Stimulated activated naive CD8-positive, alpha-beta T cell treated with anti-CD3 and anti-CD28 coated beads, Interleukin-15, Interleukin-2, amounts not matched to agents 100 U/mL and 50 U/mL, for 24 hours (primary cell): ENCODE measurements around the gene ALDH3A1.
A peak's percentile ranks its signal among the peaks of the same experiment; 100 is the strongest.

Experiments
- ATAC-seq: fragments of 150-1000 bp; cut with Tn5 transposase; one replicate; pipeline ENCODE4 v1.10.0; 2021
- DNase-seq: peaks from one replicate; pipeline ENCODE4 v3.0.0; 2021

The ALDH3A1 gene

DNA sequence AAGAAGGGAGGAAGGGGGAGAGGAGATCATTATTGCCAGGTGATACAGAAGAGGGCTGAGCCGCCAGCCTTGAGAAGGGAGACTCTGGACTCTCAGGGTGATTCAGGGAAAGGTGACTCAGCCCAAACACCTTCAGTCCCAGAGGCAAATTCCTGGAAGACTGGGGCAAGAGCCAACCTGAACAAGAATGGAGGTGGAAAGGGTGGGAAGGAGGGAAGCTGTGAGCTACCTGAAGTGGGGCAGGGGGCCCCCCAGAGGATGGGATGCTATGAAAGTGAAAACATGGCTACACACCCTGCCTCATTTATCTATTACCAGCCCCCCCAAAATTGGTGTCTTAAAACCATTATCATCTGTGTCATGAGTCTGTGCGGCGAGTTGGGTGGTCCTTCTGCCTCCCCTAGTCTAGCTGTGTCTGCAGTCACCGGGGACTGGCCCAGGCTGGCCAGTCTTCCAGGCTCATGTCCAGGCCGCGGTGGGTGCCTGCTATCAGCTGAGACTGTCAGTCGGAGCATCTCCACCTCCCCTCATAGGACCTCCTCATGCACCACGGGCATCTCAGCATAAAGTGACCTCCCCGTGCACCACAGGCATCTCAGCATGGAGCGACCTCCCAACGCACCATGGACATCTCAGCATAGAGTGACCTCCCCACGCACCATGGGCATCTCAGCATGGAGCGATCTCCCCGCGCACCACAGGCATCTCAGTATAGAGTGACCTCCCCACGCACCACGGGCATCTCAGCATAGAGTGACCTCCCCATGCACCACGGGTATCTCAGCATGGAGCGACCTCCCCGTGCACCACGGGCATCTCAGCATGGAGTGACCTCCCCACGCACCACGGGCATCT is 28.5 kb downstream of the ALDH3A1 start:
- no peak for ATAC-seq
- DNase-seq = no peak

DNA sequence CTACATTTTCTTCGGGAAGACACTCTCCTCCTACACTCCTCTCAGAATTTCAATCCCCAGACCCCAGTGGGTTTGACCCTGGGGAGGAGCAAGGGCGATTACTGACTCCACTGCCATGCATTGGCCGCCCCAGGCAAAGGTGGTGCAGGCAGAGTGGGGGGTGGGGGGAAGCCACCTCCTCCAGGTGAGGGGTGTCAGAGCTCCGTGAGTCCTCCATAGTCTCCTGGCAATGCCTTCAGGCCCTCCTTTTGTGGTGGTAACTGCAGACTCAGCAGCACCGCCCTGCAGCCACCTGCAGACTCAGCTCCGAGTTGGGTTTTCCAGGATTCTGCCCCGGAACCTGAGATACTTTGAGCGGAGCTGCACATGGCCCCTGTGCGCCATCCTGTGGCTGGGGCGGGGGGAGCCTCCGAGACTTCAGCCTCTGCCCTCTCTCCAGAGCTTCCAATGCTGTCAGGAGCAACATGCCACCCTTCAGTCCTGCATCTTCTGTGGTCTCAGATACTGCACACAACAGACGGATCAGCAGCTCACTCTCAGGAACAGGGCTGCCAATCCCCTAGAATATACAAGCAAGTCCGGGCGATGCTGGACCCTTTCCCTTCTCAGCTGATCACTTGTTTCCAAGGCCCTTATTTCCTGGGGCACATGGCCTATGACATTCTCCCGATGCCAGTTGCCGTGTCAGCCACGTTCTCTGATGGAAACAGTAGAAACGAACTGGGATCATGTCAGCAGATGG is 29.3 kb downstream of the ALDH3A1 start:
- no peak for ATAC-seq

DNA sequence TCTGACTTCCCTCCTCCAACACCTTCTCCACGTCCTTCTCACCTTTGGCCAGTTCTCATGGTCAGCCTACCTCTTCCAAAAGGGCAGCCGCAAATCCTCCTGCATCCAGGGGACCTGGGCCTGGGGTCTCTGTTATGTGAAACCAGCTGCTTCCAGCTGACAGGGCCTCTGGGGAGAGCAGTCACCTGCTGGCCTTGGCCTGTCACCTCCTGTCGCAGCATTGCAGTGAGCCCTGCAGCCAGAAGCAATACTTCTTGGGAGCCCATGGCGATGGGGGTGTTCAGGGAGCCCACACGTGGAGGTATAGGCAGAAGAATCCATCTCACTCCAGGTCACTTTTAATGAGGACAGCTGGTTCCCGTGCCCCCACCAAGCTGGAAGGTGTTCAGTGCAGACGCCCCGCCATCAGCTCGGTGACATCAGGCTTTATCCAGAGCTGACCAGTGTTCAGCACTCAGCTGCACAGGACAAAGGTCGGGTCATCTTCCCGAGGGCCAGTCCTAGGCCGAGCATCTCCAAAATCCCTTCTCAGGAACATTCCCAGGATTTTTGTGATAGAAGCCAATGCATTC is 30.0 kb downstream of the ALDH3A1 start:
- DNase-seq (no peak), ATAC-seq (no peak)

More for the DNA sequence above, 29.3 kb downstream of the ALDH3A1 start:
- DNase-seq = no peak

DNA sequence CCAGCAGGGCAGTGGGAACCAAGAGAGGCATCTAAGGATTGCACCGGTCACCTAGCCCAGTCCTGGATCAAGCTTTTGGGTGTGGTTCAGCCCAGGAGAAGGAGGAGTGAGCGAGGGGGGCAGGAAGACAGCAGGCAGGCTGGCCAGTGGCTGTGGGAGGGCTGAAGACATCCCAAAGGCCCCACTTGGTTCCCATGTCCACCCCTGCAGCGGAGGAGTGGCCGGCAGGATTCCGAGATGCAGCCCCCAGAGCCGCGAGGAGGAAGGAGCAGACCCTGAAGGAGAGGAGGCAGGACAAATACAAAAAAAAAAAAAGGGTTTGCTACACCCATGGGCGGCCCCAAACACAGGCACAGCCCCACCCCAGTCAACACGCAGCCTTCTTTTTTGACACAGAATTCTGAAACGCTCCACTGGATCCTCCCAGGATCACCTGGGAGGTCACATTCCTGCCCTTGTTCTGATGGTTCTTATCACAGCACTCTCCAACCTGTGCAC is 30.6 kb downstream of the ALDH3A1 start:
- ATAC-seq (no peak), DNase-seq (no peak)

DNA sequence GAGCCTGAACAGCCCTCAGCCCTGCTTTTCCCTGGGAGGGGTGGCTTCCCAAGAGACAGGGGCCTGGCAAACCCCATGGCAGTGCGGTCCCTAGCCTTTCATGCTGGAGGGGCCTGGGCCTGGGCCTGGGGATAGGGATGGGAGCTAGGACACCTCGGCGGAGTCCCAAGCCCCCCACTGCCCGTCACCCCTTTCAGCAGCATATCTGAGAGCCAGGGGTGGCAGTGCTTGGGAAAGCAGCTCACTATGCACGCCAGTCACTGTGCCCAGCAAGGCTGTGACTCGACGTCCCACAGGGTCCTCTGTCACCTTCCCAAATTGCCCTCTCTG is 31.1 kb downstream of the ALDH3A1 start:
- ATAC-seq = no peak
- DNase-seq = no peak

DNA sequence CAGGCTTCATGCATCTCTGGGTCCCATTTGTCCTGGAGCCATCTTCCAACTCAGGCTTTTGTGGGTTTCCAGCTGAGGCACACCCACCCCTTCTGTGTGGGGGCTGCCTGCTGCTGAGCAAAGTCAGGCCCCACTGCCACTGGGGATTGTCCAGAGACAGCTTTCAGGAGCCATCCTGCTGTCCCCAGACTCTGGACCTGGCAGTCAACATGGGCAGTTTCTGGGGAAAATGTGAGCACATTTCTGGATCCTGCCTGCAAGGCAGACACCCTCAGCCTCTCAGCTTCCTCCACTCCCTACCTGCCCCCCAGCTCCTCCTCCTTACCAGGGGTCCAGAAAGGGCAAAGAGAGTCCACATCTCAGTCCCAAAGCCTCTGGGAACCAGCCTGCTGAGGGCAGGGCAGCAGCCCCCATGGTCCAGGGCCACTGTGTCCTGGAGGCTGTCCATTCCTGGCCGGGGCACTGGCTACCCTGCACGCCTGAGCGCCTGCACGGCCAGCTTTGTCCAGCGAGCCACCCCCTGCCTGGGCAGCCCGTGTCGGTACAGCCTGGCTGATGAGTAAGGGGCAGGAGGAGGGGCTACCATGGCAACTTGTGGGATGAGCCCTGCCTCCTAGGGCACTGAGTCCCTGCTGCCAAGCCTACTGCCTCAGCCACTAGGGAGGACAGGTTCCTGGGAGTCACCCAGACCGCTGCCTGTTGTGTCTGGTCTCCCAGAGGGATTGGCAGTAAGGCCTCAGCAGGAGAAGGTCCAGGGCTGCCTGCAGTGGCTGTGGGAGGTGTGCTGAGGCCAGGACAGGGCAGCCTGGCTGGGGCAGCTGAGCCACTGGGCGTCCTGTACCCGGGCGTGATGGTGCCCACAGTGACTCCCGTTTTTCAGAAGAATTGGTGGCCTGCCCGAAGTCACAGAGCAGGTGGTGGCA is 31.7 kb downstream of the ALDH3A1 start, which contains the start of gene SLC47A2:
SLC47A2 (minus strand) TSS at position 477 of the 923 bp plus-strand sequence; CDS start at position 448, 29 bp downstream.
- ATAC-seq (no peak), DNase-seq (no peak)

DNA sequence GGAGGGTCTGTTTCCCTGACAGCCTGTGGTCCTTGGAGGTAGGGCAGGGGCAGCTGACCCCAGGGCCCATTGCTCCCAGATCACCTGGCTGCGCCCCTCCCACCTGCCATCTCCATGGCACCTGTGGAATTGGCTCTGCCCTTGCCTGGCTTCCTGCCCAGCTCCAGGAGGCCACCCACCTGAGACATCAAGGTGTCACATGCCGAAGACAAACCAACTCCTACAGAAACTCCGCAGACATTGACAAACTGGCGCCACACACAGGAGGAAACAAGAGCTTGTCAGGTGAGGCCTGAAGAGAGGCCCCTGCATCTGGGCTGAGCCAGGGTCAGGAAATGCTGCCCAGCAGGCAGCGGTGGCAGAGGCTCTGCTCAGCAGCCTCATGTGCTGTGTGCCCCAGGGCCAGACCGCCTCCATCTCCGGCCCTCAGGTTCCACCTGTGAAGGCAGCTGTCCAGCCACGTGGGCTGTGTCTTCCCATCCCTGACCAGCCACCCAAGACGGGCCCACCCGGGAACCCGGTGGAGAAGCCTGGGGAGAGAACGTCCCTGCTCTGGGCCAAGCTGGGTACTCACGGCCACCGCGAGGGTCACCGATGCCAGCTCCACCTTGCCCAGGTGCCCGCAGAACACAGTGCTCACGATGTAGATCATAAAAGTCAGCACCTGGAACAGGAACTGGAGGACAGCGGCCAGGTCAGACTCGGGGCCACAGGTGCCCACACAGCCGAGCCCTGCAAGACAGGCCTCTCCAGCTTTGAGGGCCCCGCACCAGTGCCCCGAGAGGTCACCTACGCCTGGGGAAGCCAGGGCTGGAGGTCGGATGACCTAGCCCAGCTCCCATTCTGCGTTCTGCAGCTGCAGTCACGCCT is 33.3 kb downstream of the ALDH3A1 start:
- ATAC-seq = no peak
- no peak for DNase-seq

DNA sequence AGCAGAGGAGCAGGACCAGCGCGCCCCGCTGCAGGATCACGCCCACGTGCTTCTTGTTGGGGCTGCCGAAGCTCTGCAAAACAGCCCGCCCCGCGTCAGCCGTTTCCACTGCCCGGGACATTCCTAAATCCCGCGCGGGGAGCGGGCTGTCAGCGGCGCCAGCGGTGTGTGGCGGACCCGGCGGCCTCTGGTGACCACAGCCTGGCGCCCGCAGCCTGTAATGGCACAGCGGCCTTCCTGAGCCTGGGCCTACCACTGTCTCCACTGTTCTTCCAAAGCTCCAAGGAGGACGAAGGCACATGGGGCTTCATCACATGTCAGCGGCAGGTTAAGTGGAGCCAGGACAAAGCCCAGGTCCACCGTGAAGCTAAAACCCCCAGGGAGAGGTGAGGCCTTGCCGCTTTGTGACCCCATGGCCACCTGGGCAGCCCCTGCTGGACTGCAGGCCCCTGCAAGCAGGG is 34.2 kb downstream of the ALDH3A1 start:
- no peak for ATAC-seq
- DNase-seq = no peak

DNA sequence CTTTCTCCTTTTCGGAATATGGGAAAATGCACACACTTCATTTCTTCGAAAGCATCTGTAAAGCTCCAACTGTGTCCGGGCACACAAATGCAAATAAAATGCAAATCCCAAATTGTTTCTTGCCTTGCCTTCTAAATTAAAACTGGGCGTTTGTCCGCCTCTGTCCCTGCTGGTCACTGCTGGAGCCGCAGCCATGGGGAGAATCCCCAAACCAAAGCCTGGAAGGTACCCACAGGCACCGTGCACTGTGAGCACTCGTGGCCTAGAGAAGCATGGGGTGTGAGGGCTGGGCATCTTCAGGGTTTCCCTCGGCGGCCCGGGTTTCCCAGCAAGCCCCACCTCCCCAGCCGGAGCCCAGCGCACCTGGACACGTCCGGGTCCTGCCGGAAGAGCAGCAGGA is 34.6 kb downstream of the ALDH3A1 start:
- no peak for DNase-seq
- no peak for ATAC-seq

DNA sequence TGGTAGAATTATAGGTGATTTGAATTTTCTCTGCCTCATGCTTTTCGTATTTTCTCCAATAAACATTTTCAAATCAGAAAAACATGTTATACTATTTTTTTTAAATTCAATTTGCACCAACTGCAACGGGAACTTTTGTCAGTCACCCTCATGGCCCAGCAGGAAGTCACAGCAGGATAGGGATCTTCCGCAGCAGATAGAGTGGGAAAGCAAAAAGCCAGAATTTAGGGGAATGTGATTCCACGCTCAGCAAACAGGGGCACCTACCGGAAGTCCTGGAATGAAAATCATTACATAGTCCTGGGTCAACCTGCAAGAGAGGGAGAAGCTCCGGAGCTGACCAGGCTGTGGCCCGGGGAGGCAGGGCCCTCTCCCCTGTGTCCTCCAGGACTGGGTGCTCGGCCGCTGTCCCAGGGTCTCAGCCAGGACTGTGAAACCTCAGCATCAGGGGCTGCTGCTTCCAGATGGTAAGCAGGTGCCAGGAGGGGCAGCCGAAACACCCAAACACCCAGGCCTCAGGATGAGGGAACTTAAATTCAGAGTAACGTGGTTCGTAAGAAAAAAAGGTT is 35.6 kb downstream of the ALDH3A1 start:
- DNase-seq (no peak), ATAC-seq (no peak)

DNA sequence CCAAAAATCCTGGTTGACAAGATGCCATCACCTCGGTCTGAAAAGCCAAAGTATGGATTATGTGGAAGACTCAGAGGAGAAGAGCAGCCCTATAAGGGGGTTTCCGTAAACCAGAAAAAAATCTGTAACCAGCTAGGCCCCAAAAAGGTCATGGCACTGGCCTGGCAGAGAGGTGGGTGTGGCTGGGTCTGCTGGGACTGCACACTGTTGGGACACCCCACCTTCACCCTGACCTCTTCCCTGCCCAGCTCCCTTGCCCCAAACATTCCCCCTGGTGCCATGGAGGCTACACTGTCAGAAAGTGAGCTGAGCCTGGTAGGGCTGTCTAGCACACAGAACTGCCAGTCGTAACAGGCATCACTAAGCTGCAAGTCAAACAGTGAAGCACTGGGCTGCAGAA is 38.3 kb downstream of the ALDH3A1 start:
- DNase-seq (no peak), ATAC-seq (no peak)

DNA sequence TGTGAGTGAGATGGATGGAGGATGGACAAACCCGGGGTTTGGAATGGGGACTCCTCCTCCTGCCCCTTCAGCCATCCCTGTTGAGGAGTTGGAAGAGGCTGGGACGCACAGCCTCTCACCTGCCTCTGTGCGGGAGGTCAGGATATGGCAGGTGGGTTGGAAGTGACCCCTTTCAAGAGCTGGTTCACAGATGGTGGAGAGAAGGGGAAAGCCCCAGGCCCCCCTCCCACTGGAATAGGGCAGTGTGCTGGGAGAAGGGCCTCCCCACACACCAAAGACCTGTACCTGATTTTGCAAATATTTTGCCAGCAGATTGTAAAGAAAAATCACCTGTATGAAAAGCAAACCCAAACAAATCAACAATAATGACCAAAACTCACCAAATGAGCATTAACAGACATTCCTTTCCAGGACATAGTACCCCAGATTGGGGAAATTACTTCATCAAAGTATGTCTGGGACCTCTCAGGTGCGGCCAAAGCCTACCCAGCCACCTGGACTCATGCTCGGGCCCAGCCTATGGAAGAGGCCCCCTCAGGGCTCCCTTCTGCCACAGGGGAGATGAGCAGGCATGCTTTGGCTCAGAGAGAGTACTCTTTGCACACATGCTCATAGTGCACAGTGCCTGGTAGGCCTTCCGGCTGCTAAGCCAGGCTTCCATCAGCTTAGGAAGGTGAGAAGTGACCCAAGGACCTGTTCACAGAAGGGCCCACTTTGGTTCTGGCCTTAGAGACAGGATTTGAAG is 39.5 kb downstream of the ALDH3A1 start:
- ATAC-seq (no peak), DNase-seq (no peak)

DNA sequence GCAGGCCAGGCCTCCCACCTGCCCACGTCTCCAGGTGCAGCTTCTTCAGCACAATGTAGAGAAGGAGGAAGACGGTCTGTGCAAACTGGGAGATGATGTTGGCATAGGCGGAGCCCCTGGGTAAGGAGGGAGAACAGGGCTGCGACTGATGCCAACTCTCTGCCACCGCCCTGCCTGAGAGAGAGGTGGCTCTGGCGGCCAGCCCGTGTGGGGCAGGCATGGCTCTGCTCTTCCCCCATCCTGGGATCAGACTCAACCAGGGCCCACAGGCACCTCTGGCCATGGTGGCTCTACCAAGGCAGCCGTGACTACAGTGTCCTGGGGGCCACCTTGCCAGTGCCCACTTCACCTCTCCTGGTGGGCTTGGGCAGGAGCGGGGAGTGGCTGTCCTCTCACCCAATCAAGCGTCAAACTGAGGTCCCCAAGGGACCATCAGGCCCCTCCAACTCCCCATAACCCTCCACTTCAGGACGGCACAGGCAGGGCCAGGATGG is 40.3 kb downstream of the ALDH3A1 start:
- peak; percentile 16 for ATAC-seq

DNA sequence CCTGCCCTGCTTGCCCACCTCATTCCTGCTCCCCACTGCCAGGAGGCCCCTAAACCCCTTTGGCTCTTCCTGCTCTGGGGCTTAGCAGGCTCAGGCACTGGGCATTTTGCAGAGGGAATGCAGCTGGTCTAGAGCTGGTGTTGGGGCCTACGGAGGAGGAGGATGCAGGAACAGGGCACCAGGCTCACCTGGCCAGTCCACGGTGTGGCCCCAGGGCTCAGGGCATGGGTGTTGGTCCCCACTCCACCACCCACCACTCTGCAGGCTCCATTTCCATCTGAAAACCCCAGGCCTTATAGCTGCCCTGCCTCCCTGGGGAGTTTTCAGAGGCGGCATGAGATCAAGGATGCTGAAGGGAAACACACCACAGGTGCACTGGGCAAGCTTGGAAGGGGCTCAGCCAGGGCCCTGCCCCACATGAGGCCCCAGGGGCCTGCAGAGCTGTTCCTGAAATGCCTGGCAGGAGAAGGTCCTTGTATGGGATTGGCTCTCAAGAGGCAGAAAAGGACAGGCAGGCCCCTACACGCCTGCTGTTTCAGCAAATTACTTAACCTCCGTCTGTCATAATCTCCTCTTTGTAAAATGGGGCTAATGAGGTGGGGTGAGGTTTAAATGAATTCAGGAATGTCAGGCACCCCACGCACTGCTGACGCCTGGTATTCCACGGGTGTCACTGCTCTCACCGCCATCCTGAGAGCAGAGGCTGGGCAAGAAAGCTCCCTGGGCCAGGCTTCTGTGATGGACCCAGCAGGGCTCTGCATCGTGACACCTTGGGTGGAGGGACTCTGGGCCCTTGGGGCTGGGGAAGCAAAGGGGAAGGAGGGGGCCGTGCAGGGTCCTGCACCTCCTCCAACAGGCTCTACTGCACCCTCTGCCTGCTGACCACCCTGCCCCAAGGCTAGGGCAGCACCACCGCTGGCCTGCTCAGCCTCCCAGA is 41.0 kb downstream of the ALDH3A1 start:
- no peak for ATAC-seq
- no peak for DNase-seq

More for the DNA sequence above, 40.3 kb downstream of the ALDH3A1 start:
- no peak for DNase-seq

DNA sequence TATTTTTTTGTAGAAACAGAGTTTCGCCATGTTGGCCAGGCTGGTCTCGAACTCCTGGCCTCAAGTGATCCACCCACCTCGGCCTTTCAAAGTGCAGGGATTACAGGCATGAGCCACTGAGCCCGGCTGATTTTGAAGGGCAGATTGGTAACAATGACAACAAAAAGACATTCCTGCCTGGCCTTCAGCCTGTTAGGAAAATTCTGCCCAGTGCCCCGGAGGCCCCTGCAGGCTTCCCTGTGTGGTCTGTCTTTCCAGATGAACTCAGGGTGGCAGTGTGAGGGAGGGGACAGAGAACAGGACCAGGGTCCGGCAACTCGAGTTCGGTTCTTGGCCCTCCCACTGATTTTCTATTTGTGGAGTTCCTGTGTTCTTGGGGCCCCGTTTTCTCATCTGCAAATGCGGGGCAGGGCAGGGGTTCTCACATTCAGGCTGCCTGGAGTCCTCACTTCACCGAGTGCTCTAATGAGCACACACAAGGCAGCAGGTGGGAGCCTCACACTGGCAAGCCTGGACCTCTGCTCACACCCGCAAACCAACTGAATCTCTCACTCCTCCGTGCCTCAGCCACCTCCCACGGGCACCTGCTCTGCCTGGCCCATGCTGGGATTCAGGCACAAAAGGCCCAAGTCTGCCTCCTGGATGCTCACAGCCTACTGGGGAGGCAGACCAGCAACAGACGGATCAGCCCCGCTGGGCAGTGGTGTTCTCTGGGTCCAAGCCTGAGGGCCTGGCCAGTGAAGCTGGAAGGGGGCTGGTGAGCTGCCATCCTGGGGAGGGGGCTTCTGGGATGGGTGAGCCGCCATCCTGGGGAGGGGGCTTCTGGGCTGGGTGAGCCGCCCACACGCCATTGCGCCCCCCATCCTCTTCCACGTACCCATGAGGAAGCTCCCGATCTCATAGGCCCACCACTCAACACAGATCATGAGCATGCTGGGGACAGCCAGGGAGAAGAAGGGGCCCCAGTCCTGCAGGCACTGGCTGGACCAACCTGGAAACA is 42.0 kb downstream of the ALDH3A1 start:
- ATAC-seq = no peak
- DNase-seq = no peak

DNA sequence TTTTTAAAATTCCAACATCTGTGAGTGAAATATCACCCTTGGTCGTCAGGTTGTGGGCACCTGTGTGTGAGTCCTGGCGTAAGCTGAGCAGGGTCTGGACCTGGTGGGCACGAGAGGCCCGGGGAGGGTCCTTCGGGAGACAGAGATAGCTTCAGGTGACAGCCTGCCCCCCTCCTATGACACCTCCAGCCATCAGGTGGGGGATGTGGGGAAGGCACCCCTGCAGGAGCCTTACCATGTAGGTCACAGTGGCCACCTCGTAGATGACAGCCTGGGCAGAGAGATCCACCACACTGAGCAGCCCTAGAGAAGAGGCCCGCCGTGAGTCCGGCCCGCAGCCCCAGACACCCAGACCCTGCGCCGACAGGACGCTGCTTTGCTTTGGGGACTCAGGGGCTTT is 42.9 kb downstream of the ALDH3A1 start:
- DNase-seq (no peak), ATAC-seq (no peak)
